GM18517 (cell line): ENCODE measurements around the gene STK16.
A peak's percentile ranks its signal among the peaks of the same experiment; 100 is the strongest.

ENCODE experiments used
- ATAC-seq: cut with Tn5 transposase; IDR thresholded peaks from one replicate; pipeline ENCODE4 v1.9.1; 2021; ENCODE audit warnings: mild to moderate bottlenecking, moderate library complexity; ENCODE audit not compliant: unreplicated experiment

STK16 gene

GRCh38 chr2:219213486-219214071 is 31.7 kb upstream of the STK16 start:
- ATAC-seq = no peak

GRCh38 chr2:219214141-219214540 is 31.1 kb upstream of the STK16 start:
- ATAC-seq = no peak

- no peak for ATAC-seq
These were observed 30.5 kb upstream of the STK16 start for GRCh38 chr2:219214786-219215185.

GRCh38 chr2:219215871-219216534 is 29.3 kb upstream of the STK16 start:
- ATAC-seq = no peak

- no peak for ATAC-seq
These were observed 28.8 kb upstream of the STK16 start for GRCh38 chr2:219216535-219216915.

- ATAC-seq = peak; percentile 14
These were observed 27.0 kb upstream of the STK16 start for GRCh38 chr2:219218217-219218731.

- ATAC-seq = peak; percentile 70
These were observed 26.3 kb upstream of the STK16 start, which contains the start of gene ABCB6 for GRCh38 chr2:219218732-219219701. Gene ABCB6 (minus strand): TSS chr2:219218958. CDS start chr2:219218673, 285 bp downstream.

GRCh38 chr2:219219784-219220532 is 25.3 kb upstream of the STK16 start:
- ATAC-seq = no peak

- no peak for ATAC-seq
These were observed 24.5 kb upstream of the STK16 start for GRCh38 chr2:219220652-219221402.

GRCh38 chr2:219221957-219222518 is 23.2 kb upstream of the STK16 start:
- no peak for ATAC-seq

- no peak for ATAC-seq
These were observed 21.3 kb upstream of the STK16 start for GRCh38 chr2:219223831-219224610.

GRCh38 chr2:219225350-219225749 is 19.9 kb upstream of the STK16 start:
- no peak for ATAC-seq

- ATAC-seq = no peak
These were observed 17.0 kb upstream of the STK16 start for GRCh38 chr2:219228041-219228910.

GRCh38 chr2:219228911-219229304 is 16.4 kb upstream of the STK16 start:
- ATAC-seq = peak; percentile 3

- ATAC-seq = peak; percentile 93
These were observed 15.8 kb upstream of the STK16 start, which contains the start of the genes ANKZF1 and ATG9A for GRCh38 chr2:219229305-219230058. Gene ANKZF1 (plus strand): TSS chr2:219229806. CDS start chr2:219230258, 452 bp downstream. Gene ATG9A (minus strand): TSS chr2:219229636. CDS start chr2:219228024, 1,612 bp downstream.

GRCh38 chr2:219230059-219230540 is 15.2 kb upstream of the STK16 start:
- peak; percentile 13 for ATAC-seq

GRCh38 chr2:219234331-219234730 is 10.9 kb upstream of the STK16 start:
- no peak for ATAC-seq
